ENCODE results near the gene NCOR2.

- TF ChIP-seq EZH2 (IDR thresholded peaks at IDR 0.05; ENCODE audit: low read length) (no peak), CTCF (optimal IDR thresholded peaks at IDR 0.05 in 1 of 3, IDR thresholded peaks at IDR 0.05 in 1 of 3, conservative IDR thresholded peaks at IDR 0.05 in 1 of 3; ENCODE audit: extremely low read depth in 1 of 3, insufficient read depth in 2 of 3, low read length in 3 of 3) (no peak)
These were observed 36.1 kb downstream of the NCOR2 start for GRCh38 chr12:124531281-124531745.

Data from keratinocyte (primary cell).